HG03520 (cell line): ENCODE measurements around the gene CDV3.
A peak's percentile ranks its signal among the peaks of the same experiment; 100 is the strongest.
"Not testable (repeated sequence)": the region's sequence is repeated elsewhere in the genome, so short reads cannot be mapped to it uniquely, and the experiment has no call there.

ENCODE experiments used
- ATAC-seq: cut with Tn5 transposase; IDR thresholded peaks from one replicate; pipeline ENCODE4 v1.9.1; 2021; ENCODE audit warnings: mild to moderate bottlenecking, moderate library complexity; ENCODE audit not compliant: unreplicated experiment

Gene CDV3

DNA sequence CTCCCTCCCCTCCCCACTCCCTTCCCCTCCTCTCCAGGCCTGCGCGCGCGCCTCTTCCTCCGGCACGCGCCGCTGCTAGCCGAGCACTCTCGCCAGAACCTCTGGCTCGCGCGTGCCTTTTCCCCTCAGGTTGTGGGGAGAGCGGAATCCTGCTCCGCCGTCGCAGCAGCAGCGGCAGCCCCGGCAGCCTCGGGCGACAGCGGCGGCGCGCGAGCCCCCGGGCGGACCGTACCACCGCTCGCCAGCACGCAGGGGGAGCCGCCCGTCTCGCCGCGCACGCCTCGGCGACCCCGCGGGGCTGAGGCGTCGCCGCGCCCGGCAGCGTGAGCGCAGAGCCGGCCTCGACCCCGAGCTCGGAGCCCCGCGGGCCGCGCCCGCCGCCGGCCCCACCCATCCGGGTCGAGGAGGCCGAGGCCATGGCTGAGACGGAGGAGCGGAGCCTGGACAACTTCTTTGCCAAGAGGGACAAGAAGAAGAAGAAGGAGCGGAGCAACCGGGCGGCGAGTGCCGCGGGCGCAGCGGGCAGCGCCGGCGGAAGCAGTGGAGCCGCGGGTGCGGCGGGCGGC is at the start of gene CDV3:
CDV3 (plus strand) TSS at position 58 of the 566 bp plus-strand sequence; CDS start at position 417, 359 bp downstream.
- peak; percentile 27 for ATAC-seq

GRCh38 chr3:133523758-133524157 is 49.7 kb upstream of the CDV3 start:
- not testable (repeated sequence) for ATAC-seq

GRCh38 chr3:133525435-133525834 is 48.1 kb upstream of the CDV3 start:
- ATAC-seq: no peak

- no peak for ATAC-seq
Measured at GRCh38 chr3:133527081-133527715, 46.3 kb upstream of the CDV3 start.

GRCh38 chr3:133529809-133530208 is 43.7 kb upstream of the CDV3 start:
- ATAC-seq: no peak

DNA sequence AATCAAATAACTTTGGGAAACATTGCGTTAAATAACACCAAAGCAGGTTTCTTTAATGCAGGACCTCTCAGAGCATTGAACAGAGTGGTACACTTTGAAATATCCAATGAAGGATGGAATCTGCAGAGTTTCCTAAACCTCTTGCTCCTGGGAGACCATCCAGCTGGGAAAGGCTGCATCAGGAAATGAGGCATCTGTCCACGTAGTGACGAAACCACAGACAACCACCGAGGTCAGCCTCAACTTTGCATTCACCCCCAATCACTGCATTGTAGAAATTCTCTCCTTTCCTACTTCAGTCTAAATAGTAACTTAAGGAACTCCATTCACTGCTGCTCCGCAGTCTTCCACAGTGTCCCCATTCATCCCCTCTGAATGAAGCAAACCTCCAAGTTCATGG is 41.5 kb upstream of the CDV3 start:
- ATAC-seq: no peak

- ATAC-seq: no peak
Measured at GRCh38 chr3:133532951-133533350, 40.5 kb upstream of the CDV3 start.

DNA sequence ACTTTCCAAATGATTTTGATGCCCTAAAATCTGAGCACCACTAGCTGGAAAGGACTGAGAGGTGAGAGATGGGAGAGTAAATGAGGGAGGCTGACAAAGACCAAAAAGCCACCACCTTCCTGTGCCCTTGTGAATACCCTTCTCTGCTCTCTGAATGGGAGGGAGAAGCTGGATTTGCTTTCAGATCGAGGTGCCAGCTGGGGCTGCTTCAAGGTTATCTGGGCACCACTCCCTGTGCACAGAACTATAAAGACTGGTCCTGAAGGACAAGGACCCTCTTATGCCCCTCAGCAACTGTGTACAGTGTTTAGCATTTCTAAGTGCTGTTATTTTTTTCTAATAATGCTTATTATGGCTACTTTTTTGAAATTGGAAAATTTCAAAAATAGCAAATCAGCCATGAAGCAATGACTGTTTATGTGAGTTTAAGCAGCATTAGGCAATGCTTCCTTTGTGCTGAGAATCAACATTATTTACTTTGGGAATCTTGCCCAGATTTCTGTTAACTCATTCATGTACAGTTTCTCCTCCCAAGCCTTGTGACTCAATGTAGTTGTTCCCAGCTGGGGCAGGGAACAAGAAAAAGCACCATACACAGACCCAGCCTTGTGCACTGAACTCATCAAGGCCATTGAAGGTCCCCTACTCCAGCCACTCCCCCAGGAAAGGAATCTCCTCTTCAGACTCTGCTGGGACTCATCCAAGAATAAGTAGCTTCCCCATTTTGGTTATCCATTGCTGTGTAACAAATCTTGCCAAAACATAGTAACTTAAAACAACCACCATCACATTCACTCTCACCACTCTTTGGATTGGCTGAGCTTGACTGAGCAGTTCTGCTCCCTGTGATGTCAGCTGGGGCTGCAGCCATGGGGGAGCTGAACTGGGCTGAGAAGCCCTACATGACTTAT is 37.3 kb upstream of the CDV3 start:
- ATAC-seq: no peak

DNA sequence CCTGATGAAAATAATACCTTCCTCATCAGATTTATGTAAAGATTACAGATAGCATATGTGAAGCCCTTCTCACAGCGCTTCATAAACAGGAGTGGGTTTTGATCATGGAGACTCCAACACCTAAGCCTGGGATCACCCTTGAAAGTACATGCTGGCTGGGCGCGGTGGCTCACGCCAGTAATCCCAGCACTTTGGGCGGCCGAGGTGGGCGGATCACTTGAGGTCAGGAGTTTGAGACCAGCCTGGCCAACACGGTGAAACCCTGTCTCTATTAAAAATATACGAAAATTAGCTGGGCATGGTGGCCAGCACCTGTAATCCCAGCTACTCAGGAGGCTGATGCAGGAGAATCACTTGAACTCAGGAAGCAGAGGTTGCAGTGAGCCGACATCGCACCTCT is 36.4 kb upstream of the CDV3 start:
- ATAC-seq: not testable (repeated sequence)

DNA sequence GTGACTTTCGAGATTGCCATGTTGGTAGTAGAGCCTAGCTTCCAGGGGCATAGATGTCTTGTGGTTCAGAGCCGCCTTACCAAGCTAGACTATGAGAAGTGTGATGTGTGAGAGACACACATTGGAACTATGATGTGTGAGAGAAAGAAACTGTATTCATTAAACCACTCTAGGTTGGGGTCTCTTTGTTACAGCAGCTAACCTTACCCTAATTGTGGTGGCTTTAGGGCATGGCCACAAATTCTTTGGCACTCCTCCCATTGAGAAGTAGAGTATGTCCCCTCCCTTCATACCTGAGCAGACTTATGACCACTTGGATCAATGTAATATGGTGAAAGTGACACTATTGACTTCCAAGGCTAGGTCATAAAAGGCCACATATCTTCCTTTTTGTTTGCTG is 35.3 kb upstream of the CDV3 start:
- ATAC-seq: no peak

DNA sequence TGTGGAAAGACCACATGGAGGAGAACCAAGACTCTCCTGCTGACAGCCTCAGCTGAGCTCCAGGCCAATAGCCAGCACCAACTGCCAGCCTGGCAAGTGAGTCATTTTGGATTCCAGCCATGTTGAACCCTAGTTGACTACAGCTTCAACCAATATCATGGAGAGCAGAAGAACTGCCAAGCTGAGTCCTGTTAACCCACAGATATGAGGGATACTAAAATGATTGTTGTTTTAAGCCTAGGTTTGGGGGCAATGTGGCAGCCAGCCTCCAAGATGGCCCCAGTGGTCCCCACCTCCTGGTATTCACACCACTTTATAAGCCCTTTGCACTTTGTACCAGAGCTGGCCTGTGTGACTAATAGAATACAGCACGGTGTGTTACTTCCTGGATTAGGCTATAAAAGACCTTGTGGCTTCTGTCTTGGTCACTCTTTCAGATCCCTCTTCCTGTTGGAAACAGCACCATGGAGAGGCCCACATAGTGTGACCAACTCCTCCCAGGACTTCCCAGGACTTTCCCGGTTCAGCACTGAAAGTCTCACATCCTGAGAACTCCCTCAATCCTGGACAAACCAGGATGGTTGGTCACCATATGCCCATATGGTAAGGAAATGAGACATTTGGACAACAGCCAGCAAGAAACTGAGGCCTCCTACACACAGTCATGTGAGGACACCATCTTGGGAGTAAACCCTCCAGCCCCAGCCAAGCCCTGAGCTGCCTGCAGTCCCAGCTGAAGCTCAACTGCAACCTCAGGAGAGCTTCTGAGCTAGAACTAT is 32.4 kb upstream of the CDV3 start:
- no peak for ATAC-seq

DNA sequence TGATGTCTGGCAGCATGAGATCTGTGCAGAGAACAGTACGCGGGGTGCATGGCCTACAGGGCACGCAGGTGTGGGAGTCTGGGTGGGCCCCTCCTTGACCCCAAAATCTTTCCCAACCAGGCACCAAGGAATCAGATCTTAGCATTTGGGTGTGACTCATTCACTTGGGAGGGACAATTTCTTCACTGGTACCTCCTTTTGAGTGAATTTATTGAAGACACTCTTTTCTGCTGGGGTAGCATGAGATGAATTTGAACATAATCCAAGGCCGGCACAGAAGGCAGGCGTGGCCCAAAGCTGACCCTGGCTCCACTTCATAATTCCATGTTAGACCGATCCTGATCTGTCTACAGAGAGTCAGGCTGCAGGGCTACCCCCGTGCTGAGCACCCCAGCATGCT is 30.6 kb upstream of the CDV3 start:
- ATAC-seq: no peak

DNA sequence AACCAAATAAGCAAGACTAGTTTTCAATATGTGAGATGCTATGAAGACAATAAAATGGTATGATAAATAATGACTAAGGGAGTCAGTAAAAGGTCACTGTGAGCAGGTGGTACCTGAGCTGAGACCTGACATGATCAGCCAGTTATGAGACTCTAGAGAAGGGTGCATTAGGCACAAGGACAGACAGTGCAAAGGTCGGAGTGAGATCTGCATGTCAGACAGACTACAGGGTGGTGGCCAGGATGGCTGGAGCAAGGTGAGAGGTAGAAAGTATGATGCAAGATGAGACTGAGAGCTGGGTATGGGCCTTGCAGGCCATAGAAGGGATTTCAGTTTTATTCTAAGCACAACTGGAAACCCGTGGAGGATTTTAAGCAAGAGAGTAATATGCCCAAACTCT is 28.5 kb upstream of the CDV3 start:
- ATAC-seq: not testable (repeated sequence)

GRCh38 chr3:133547432-133548041 is 25.9 kb upstream of the CDV3 start:
- ATAC-seq: no peak

DNA sequence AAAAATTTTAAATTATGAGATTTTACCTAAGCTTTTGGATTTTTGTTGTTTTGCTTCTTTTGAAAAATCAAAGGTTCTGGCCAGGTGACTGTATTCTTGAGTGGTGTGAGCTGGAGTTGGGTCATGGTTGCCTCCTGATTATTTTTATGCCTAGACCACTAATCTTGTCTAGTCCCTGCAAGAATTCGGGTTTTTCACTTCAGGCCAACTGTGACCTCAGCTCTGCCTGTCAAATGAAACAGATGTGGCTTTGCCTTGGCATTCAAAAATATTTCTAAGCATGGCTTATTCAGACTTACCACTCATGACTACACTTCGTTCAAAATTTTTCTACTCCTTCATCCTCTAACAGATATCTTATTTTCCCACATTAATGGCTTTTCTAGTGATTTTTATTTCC is 25.4 kb upstream of the CDV3 start:
- ATAC-seq: no peak

GRCh38 chr3:133549565-133549964 is 23.9 kb upstream of the CDV3 start:
- no peak for ATAC-seq

GRCh38 chr3:133551589-133551988 is 21.9 kb upstream of the CDV3 start:
- ATAC-seq: not testable (repeated sequence)

DNA sequence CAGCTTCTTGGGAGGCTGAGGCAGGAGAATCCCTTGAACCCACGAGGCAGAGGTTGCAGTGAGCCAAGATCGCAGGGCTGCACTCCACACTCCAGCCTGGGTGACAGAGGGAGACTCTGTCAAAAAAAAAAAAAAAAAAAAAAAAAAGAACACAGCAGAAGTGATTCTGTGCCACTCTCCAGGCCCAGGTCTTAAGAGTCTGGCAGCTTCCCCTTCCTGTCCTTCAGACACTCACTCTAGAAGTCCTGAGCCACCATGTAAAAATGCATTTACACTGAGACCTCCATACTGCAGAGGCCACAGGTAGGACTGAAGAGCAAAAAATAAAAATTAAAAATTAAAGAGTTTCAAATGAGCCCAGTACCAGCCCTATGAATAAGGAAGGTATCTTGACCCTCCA is 11.8 kb upstream of the CDV3 start:
- ATAC-seq: no peak

DNA sequence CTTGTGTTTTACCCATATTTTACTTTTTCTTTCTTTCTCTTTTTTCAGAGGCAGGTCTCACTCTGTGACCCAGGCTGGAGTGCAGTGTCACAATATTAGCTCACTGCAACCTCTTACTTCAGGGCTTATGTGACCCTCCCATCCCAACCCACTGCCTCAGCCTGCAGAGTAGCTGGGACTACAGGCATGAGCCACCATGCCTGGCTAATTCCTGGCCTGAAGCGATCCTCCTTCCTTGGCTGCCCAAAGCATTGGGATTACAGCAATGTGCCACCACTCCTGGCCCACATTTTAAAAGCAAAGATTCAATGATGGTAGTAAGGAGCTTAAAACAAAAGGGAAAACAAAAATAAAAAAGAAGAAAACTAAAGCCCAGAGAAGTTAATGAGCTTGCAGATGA is 11.1 kb upstream of the CDV3 start:
- ATAC-seq: no peak

GRCh38 chr3:133563186-133563591 is 10.3 kb upstream of the CDV3 start:
- ATAC-seq: no peak

DNA sequence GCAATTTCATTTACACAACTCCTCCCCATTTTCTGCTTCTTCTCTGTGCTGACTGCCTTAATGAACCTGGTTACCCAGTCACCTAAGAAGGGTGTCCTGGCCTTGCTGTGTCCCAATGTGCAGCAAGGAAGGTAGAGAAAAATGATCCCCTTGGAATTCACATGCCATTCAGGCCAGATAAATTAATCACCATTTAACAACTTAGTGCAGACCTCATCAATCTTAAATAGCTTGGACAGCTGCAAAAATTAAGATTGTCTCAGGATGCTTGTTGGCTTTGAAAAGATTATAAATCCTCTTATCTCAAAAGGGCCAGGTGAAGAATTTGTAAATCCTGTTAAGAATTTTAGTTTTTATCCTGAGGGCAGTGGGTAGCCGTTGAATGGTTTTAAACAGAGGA is 9.7 kb upstream of the CDV3 start:
- ATAC-seq: no peak
